Stomach (tissue), 4 donors: Measurements from ENCODE around the gene TBC1D10A.

ENCODE experiments used
- EP300 ChIP-seq: sonication (generic); formaldehyde crosslinking; IDR thresholded peaks from one replicate; pipeline ENCODE4 v1.6.1; 2017; ENCODE audit warnings: antibody characterized with exemption
- POLR2A ChIP-seq, 4 donors: fragments of 450-650 bp; IDR thresholded peaks; one replicate each; pipeline ENCODE4 v1.6.1; 2016; ENCODE audit warnings: antibody characterized with exemption in 4 of 4, control low read depth in 2 of 4, mild to moderate bottlenecking in 1 of 4, moderate library complexity in 1 of 4
- TF ChIP-seq, protein P1 (sequence below), 7 experiments: fragments of 450-650 bp in 4 of 7; fragments of 200-600 bp in 3 of 7; sonication (generic) in 3 of 7; IDR thresholded peaks; one replicate each; pipeline ENCODE4 v1.5.1; 2016 to 2019; ENCODE audit warnings: antibody characterized with exemption in 7 of 7, control low read depth in 2 of 7, mild to moderate bottlenecking in 1 of 7

DNA sequence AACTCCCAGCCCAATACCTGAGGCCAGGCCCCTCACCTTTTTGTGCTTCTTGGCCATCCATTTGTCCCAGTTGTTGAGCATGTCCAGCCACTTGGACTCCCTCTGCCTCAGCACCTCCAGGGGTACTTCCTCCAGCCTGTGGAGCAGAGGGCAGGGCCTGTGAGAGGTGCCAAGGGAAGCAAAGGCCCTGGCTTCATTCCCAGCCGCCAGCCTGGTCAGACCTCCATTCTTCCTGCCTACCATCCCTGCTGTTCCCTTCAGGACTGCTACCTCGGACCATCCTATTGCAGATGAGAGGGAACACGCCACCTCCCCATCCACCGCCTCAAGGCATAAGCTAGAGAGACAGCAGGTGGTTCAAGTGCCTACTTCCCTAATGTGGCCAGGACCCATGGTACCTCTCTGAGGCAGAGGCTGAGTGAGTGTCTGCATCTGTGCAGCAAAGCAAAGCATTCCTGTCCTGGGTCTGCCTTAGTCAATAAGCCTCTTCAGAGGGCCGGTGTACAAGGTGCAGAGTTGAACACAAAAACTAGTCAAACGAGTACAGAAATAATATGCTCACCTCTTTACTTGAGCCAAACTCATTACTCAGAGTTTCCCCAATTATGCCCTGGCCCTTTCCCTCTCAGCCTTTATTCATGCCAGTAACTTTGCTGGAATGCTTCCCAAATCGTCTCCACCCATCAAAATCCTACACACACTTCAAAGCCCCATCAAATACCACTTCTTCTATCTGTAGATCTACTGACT is 22.1 kb downstream of the TBC1D10A start:
- TF ChIP-seq, protein P1, sequence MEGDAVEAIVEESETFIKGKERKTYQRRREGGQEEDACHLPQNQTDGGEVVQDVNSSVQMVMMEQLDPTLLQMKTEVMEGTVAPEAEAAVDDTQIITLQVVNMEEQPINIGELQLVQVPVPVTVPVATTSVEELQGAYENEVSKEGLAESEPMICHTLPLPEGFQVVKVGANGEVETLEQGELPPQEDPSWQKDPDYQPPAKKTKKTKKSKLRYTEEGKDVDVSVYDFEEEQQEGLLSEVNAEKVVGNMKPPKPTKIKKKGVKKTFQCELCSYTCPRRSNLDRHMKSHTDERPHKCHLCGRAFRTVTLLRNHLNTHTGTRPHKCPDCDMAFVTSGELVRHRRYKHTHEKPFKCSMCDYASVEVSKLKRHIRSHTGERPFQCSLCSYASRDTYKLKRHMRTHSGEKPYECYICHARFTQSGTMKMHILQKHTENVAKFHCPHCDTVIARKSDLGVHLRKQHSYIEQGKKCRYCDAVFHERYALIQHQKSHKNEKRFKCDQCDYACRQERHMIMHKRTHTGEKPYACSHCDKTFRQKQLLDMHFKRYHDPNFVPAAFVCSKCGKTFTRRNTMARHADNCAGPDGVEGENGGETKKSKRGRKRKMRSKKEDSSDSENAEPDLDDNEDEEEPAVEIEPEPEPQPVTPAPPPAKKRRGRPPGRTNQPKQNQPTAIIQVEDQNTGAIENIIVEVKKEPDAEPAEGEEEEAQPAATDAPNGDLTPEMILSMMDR (IDR thresholded peaks at IDR 0.05) = no peak
- TF ChIP-seq POLR2A (IDR thresholded peaks at IDR 0.05) (no peak), EP300 (no peak)
